ENCODE data around the gene HOXB9. TPM values are rescaled to one million over a fixed set of nuclear protein-coding genes. Genes with fewer than 3 reads are reported as not detected.

HOXB9 gene
- total and polyA plus RNA-seq, 12 donors: 0.11 to 2.7 (median 0.68) TPM; not detected in 2

GRCh38 chr17:48593840-48594537 is 32.2 kb downstream of the HOXB9 start:
- Histone ChIP-seq H3K4me3 (peak overlapping the region in 2 of 4 donors; percentile 41 to 54), H3K4me1 (replicated peaks in 1 of 2) (peaks cover 0 to 33% of the 10 kb centered on the region in 2 donors), H3K27me3 (no peaks in the 10 kb centered on the region), H3K36me3 (replicated peaks in 1 of 2) (peaks cover 0 to 13% of the 10 kb centered on the region in 2 donors), H3K27ac (peak overlapping the region in 3 of 5 donors; percentile 53 to 66 (median 62)), H3K9me3 (replicated peaks in 1 of 3) (no peaks in the 10 kb centered on the region)
- WGBS, 4 donors: 14 to 37% (median 15%) methylated on average over 17 to 37 of the region's 37 CpGs
- DNase-seq: peak; percentile 77 to 91 (median 84)
- intact Hi-C loops (cut with DNase I): loop anchor here in 1 of 2 donors (10.0 kb wide), 1 partner anchor 249 kb away; no protein-coding TSS in a partner anchor
- peak; percentile 88 to 94 (median 92) for TF ChIP-seq CTCF (IDR thresholded peaks at IDR 0.05)
- peak; percentile 22 to 27 for TF ChIP-seq POLR2A (IDR thresholded peaks at IDR 0.05)

GRCh38 chr17:48593126-48593829 is 32.9 kb downstream of the HOXB9 start, which contains the start of gene HOXB5:
HOXB5 (minus strand) TSS chr17:48593779; CDS start chr17:48593682, 97 bp downstream.
- peaks cover 0 to 13% of the 10 kb centered on the region in 2 donors for H3K36me3 ChIP-seq (replicated peaks in 1 of 2)
- H3K27me3 ChIP-seq: no peaks in the 10 kb centered on the region
- peak in 3 of 7 donors; percentile 46 to 52 (median 46) for DNase-seq
- H3K27ac ChIP-seq: peak within 1 kb of the TSS in 3 of 5 donors; percentile 53 to 79 (median 62)
- H3K9me3 ChIP-seq (replicated peaks in 1 of 3): no peaks in the 10 kb centered on the region
- peak within 1 kb of the TSS in 2 of 4 donors; percentile 41 to 54 for H3K4me3 ChIP-seq
- TF ChIP-seq POLR2A (IDR thresholded peaks at IDR 0.05): no peak
- TF ChIP-seq CTCF (IDR thresholded peaks at IDR 0.05): no peak
- intact Hi-C loops (cut with DNase I): loop anchor here in 1 of 2 donors (10.0 kb wide), 1 partner anchor 248 kb away; no protein-coding TSS in a partner anchor
- 5 to 19% (median 8%) methylated on average over 14 to 50 of the region's 50 CpGs for WGBS, 4 donors
- H3K4me1 ChIP-seq (replicated peaks in 1 of 2): peaks cover 0 to 29% of the 10 kb centered on the region in 2 donors

GRCh38 chr17:48592577-48592976 is 33.6 kb downstream of the HOXB9 start:
- no peaks in the 10 kb centered on the region for H3K9me3 ChIP-seq (replicated peaks in 1 of 3)
- peaks cover 0 to 29% of the 10 kb centered on the region in 2 donors for H3K4me1 ChIP-seq (replicated peaks in 1 of 2)
- peak overlapping the region in 1 of 4 donors; percentile 54 for H3K4me3 ChIP-seq
- H3K27me3 ChIP-seq: no peaks in the 10 kb centered on the region
- peak overlapping the region in 2 of 5 donors; percentile 53 to 79 for H3K27ac ChIP-seq
- TF ChIP-seq CTCF (IDR thresholded peaks at IDR 0.05) (no peak), POLR2A (IDR thresholded peaks at IDR 0.05) (no peak)
- 38 to 54% (median 48%) methylated on average over 14 of the region's 14 CpGs for WGBS, 4 donors
- peaks cover 0 to 13% of the 10 kb centered on the region in 2 donors for H3K36me3 ChIP-seq (replicated peaks in 1 of 2)
- intact Hi-C loops (cut with DNase I): loop anchor here in 1 of 2 donors (10.0 kb wide), 1 partner anchor 248 kb away; no protein-coding TSS in a partner anchor
- no peak for DNase-seq

- TF ChIP-seq CTCF (IDR thresholded peaks at IDR 0.05) (no peak), POLR2A (IDR thresholded peaks at IDR 0.05) (no peak)
- DNase-seq: no peak
- peak overlapping the region in 1 of 4 donors; percentile 54 for H3K4me3 ChIP-seq
- peaks cover 0 to 30% of the 10 kb centered on the region in 2 donors for H3K4me1 ChIP-seq (replicated peaks in 1 of 2)
- intact Hi-C loops (cut with DNase I): loop anchor here in 1 of 2 donors (10.0 kb wide), 1 partner anchor 247 kb away; no protein-coding TSS in a partner anchor
- peak overlapping the region in 2 of 5 donors; percentile 53 to 79 for H3K27ac ChIP-seq
- H3K27me3 ChIP-seq: no peaks in the 10 kb centered on the region
- H3K36me3 ChIP-seq (replicated peaks in 1 of 2): peaks cover 0 to 13% of the 10 kb centered on the region in 2 donors
- no peaks in the 10 kb centered on the region for H3K9me3 ChIP-seq (replicated peaks in 1 of 3)
- 57 to 70% (median 63%) methylated on average over 29 to 33 of the region's 33 CpGs for WGBS, 4 donors
Observed at GRCh38 chr17:48592057-48592514, 34.1 kb downstream of the HOXB9 start.
